Mucosa of stomach (tissue), 1 donor: ENCODE results near the gene STX8.

Experiments
- H3K27me3 ChIP-seq: one replicate; pipeline ENCODE4 v1.7.0; 2013; ENCODE audit warnings: mild to moderate bottlenecking, low read length; ENCODE audit not compliant: control insufficient read depth, insufficient read depth
- H3K36me3 ChIP-seq: one replicate; pipeline ENCODE4 v1.7.0; 2013; ENCODE audit warnings: low read length; ENCODE audit not compliant: control insufficient read depth, insufficient read depth
- H3K4me1 ChIP-seq: one replicate; pipeline ENCODE4 v1.7.0; 2013; ENCODE audit warnings: mild to moderate bottlenecking, low read length; ENCODE audit not compliant: control insufficient read depth, insufficient read depth
- H3K4me3 ChIP-seq: one replicate; pipeline ENCODE4 v1.7.0; 2013; ENCODE audit warnings: low read length
- H3K9ac ChIP-seq: one replicate; pipeline ENCODE4 v1.7.0; 2013; ENCODE audit warnings: mild to moderate bottlenecking, low read length, moderate library complexity
- H3K9me3 ChIP-seq: one replicate; pipeline ENCODE4 v1.7.0; 2013; ENCODE audit warnings: mild to moderate bottlenecking, low read length, moderate library complexity; ENCODE audit not compliant: control insufficient read depth
- donor health status: Pancreatic carcinoma.

The STX8 gene

DNA sequence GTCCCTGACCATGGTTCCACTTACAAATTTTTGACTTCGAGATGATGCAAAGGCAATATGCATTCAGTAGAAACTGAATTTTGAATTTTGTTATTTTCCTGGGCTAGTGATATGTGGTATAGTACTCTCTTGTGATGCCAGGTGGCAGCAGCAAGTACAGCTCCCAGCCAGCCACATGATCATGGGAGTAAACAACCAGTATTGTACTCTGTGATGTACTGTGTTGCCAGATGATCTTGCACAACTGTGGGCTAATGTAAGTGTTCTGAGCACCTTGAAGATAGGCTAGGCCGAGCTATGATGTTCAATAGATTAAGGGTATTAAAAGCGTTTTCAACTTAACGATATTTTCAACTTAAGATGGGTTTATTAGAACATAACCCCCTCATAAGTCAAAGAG, 250.8 kb downstream of the STX8 start:
- H3K9ac ChIP-seq, result no peak overlapping the region
- H3K9me3 ChIP-seq, result no peaks in the 10 kb centered on the region
- H3K36me3 ChIP-seq, result no peaks in the 10 kb centered on the region
- no peaks in the 10 kb centered on the region for H3K4me1 ChIP-seq
- no peak overlapping the region for H3K4me3 ChIP-seq
- H3K27me3 ChIP-seq, result no peaks in the 10 kb centered on the region

DNA sequence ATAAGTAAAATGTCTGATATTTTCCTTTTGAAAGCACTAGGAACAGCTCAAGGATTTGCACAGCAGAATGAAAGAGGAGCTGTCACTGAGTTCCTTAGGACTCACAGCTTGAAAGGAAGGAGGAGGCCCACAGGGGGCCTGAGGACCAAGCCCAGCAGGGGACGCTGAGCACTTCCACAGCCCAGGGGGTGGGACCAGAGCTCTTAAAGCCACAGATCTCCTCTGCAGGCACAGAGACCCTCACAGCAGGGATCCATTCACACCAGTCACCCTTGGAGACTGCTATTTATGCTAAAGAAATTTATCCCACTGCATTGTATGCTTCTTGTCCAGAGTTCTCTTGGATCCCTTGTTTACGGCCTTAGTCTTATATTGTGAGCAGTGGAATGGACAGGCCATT, 253.3 kb downstream of the STX8 start:
- H3K27me3 ChIP-seq, result no peaks in the 10 kb centered on the region
- H3K9ac ChIP-seq, result no peak overlapping the region
- H3K4me1 ChIP-seq, result no peaks in the 10 kb centered on the region
- H3K9me3 ChIP-seq, result no peaks in the 10 kb centered on the region
- H3K36me3 ChIP-seq, result no peaks in the 10 kb centered on the region
- H3K4me3 ChIP-seq, result no peak overlapping the region

DNA sequence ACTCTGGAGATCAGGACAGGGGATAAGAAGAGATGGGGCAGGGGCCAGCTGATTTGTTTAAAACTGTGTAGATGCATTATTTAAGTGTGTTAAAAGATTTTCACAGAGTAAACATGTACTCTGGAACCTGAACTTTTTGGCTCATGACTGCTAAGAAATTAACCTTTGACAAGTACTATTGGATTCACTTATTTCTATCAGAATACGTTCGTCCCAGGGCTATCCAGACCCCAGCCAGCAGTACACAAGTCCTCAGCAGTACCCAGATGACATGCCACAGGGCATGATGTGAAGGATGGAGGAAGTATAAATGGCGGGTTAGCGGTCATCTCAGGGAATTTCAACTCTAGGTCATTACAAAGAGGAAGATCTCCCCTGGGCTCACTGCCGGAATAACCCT, 253.7 kb downstream of the STX8 start:
- H3K4me1 ChIP-seq, result no peaks in the 10 kb centered on the region
- H3K4me3 ChIP-seq, result no peak overlapping the region
- H3K9ac ChIP-seq, result no peak overlapping the region
- H3K36me3 ChIP-seq, result no peaks in the 10 kb centered on the region
- H3K9me3 ChIP-seq, result no peaks in the 10 kb centered on the region
- H3K27me3 ChIP-seq, result no peaks in the 10 kb centered on the region

DNA sequence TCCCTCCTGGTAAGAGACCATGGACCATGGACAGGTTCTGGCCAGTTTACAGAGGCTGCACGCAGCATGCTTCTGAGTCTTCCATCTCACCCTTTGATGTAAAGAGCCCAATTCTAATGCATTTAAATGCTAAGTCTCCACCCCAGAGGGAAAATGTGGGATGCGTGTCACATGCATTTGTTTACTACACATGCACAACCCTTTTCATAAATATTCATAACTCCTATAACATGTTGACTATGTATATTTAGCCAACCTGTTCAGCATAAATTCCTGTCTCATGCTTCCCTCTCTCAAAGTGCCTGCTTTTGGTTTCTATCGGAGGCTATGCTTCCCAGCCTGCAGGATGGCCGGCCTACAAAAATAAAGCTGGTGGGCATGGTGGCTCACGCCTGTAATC, 260.3 kb downstream of the STX8 start:
- Histone ChIP-seq H3K4me1 (no peaks in the 10 kb centered on the region), H3K9ac (no peak overlapping the region), H3K9me3 (no peaks in the 10 kb centered on the region), H3K36me3 (no peaks in the 10 kb centered on the region), H3K27me3 (no peaks in the 10 kb centered on the region), H3K4me3 (no peak overlapping the region)

DNA sequence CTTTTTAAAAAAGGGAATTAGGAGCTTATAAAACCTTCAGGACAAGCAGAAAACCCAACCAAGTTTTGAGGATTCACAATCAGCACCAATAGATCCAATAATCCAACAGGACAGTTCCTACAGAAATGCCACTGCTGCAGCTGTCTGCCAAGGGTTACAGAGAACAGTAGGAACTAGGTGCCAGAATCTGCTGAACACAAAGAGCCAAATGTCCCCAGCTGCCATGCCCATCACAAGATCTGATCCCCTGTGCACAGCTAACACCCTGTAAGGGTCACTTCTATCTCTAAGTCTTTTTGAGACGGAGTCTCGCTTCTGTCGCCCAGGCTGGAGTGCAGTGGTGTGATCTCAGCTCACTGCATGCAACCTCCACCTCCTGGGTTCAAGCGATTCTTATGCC, 262.3 kb downstream of the STX8 start:
- no peak overlapping the region for H3K9ac ChIP-seq
- no peak overlapping the region for H3K4me3 ChIP-seq
- no peaks in the 10 kb centered on the region for H3K27me3 ChIP-seq
- no peaks in the 10 kb centered on the region for H3K36me3 ChIP-seq
- no peaks in the 10 kb centered on the region for H3K9me3 ChIP-seq
- no peaks in the 10 kb centered on the region for H3K4me1 ChIP-seq

DNA sequence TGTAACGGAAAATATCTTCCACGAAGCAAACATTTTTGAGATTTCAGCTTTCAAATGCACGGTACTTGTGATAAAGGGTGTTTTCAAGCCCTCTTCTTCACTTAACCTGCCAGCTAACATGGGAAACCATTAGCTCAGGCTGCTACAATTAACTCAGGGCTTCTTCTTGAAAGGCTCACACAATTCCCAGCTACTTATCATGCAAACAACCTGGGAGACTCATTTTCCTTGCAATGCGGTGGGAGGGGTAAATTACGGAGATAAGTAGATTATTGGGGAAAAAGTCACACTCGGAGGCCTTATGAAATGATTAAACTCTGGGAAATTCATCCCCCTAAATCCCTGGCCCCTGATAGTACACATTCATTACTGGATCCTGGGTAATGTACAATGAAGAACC, 266.4 kb downstream of the STX8 start:
- H3K4me3 ChIP-seq, result no peak overlapping the region
- no peaks in the 10 kb centered on the region for H3K36me3 ChIP-seq
- no peak overlapping the region for H3K9ac ChIP-seq
- no peaks in the 10 kb centered on the region for H3K27me3 ChIP-seq
- H3K9me3 ChIP-seq, result no peaks in the 10 kb centered on the region
- H3K4me1 ChIP-seq, result no peaks in the 10 kb centered on the region

DNA sequence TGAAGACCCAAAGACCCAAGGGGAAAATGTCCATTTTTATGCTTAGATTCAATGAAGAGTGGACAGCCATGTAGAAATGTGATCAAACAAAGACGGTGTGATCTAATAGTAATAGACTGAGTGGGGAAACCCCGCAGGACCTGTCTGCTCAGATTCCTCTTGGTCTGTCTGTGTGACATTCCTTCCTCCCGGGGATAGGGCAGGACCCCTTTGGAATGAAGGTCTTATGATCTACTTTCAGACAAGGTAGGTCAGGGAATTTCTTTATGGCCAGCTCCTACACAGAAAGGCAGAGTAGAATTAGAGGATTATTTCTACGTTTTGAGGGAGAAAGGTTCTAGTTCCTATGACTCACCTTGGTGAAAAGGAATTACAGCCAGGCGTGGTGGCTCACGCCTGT, 267.6 kb downstream of the STX8 start:
- no peak overlapping the region for H3K9ac ChIP-seq
- no peaks in the 10 kb centered on the region for H3K9me3 ChIP-seq
- H3K27me3 ChIP-seq, result no peaks in the 10 kb centered on the region
- H3K4me1 ChIP-seq, result no peaks in the 10 kb centered on the region
- no peaks in the 10 kb centered on the region for H3K36me3 ChIP-seq
- H3K4me3 ChIP-seq, result no peak overlapping the region

DNA sequence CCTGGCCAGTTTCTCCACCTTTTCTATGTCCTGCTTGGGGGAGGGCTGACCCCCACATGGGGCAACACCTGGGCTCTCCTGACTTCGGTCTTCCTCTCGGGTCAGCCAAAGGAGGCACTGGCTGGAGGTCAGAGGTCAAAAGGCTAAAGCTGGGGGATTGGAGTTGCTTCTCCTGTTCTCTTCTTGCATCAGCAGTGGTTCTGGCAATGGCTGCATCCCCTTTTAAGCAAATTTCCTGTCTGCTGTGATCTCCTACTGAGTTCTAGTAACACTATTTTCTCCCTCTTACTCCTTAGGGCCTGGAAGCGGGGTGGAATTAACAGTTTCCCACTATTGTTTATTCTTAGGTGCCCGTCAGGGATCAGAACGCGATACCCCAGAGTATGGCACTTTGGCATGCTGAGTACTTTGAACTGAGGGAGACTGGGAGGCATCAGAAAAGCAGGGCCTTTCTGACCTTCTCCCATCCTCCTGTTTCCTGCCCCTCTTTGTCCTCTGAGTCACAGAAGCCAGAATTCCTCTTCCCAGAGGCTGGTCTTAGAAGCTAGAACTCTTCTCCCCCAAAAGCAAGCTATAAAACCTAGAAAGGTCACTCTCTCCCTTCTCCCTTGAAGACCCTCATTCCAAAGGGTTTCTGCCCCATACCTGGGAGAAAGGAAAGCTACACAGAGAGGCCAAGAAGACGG, 268.2 kb downstream of the STX8 start:
- Histone ChIP-seq H3K36me3 (no peaks in the 10 kb centered on the region), H3K9ac (no peak overlapping the region), H3K4me1 (no peaks in the 10 kb centered on the region), H3K9me3 (no peaks in the 10 kb centered on the region), H3K27me3 (no peaks in the 10 kb centered on the region), H3K4me3 (no peak overlapping the region)

DNA sequence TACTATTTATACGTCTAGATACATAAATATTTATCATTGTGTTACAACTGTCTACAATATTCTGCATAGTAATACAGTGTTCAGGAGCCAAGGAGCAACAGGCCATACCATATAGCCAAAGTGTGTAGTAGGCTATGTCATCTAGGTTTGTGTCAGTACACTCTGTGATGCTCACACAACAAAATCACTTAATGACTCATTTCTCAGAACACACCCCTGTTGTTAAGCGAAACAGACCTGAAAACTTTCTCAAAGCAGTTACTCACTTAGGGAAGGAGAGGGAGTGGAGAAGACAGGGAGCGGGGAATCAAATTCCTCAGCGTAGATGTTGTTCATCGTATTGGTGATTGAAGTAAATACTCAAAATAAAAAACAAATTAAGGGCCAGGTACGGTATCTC, 269.5 kb downstream of the STX8 start:
- Histone ChIP-seq H3K4me3 (no peak overlapping the region), H3K27me3 (no peaks in the 10 kb centered on the region), H3K9ac (no peak overlapping the region), H3K9me3 (no peaks in the 10 kb centered on the region), H3K36me3 (no peaks in the 10 kb centered on the region), H3K4me1 (no peaks in the 10 kb centered on the region)

DNA sequence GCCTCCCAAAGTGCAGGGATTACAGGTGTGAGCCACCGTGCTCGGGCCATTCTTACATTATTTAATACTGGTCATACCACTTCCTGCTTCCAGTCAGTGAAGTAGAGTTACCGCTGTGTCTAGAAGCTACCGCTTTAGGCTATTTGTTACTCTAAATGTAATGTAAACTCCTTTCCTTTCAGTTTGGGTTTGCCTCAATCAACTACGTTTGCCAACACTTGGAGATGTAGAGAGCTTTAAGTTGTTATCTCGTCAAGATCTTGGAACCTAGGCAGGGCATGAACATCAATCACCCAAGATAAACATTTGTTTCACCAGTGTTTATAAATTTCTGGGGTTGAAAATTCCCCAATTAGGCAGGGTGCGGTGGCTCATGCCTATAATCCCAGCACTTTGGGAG, 275.9 kb downstream of the STX8 start:
- no peaks in the 10 kb centered on the region for H3K4me1 ChIP-seq
- H3K9me3 ChIP-seq, result no peaks in the 10 kb centered on the region
- no peak overlapping the region for H3K4me3 ChIP-seq
- H3K9ac ChIP-seq, result no peak overlapping the region
- H3K27me3 ChIP-seq, result no peaks in the 10 kb centered on the region
- H3K36me3 ChIP-seq, result no peaks in the 10 kb centered on the region

DNA sequence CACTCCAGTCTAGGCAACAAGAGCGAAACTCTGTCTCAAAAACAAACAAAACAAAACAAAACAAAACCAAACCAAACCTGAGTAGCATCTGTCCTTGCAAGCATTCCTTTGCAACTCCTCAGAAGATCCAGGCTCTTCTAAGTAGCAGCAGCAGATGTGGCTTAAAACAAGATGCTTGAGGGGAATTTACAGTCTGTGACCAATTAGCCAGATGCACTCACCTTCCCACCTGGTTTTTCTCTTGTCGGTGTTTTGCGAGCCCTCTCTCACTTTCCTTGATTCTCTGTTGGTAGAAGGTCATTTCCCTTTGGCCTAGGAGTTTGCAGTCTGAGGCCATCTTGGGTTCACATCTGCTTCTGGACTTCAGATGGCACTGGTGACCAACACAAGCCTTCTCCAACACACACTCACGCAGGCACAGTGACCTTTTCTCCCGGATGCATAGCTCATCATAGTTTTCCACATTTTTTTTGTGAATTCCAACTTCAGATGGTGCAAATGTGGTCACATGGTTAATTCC, 276.8 kb downstream of the STX8 start:
- Histone ChIP-seq H3K36me3 (no peaks in the 10 kb centered on the region), H3K9ac (no peak overlapping the region), H3K4me1 (no peaks in the 10 kb centered on the region), H3K27me3 (no peaks in the 10 kb centered on the region), H3K4me3 (no peak overlapping the region), H3K9me3 (no peaks in the 10 kb centered on the region)

DNA sequence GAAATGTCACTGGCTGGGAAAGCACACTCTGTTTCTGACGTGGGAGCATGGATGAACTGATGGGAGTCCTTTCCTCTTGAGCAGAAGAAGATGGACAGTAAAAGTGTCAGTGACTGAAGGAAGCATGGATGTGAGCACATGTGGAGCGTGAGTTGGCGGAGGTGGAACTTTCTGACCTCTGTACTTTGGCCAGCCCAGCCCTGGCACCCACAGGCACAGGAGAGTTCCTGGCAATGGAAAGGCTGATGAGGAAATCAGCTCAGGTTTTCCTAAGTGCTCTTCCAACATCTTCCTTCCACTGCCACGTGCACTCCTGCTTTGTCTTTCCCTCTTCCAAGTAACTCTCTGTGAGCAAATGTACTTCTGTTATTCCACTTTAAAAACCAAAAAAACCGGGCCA, 277.5 kb downstream of the STX8 start:
- H3K4me3 ChIP-seq, result no peak overlapping the region
- no peaks in the 10 kb centered on the region for H3K4me1 ChIP-seq
- H3K9me3 ChIP-seq, result no peaks in the 10 kb centered on the region
- H3K36me3 ChIP-seq, result no peaks in the 10 kb centered on the region
- no peak overlapping the region for H3K9ac ChIP-seq
- no peaks in the 10 kb centered on the region for H3K27me3 ChIP-seq

DNA sequence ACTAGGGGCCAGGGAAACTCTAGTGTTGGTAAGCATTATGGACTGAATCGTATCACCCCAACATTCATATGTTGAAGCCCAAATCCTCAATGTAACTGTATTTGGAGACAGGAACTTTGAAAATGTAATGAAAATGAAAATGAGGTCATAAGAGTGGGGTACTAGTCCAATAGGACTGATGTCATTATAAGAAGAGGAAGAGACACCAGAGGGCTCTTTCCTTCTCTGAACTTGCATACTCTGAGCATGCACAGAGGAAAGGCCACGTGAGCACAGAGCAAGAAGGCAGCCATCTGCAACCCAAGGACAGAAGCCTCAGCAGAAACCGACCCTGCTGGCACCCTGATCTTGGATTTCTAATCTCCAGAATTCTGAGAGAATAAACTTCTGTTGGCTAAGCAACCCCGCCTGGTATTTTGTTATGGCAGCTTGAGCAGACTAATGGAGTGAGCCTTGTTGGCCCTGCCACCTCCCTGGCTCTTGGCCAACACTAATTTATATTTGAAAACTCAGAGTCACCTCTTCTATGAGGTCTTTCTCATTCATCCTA, 280.9 kb downstream of the STX8 start:
- Histone ChIP-seq H3K4me3 (no peak overlapping the region), H3K9me3 (no peaks in the 10 kb centered on the region), H3K27me3 (no peaks in the 10 kb centered on the region), H3K36me3 (no peaks in the 10 kb centered on the region), H3K9ac (no peak overlapping the region), H3K4me1 (peaks cover 3% of the 10 kb centered on the region)
